ENCODE measurements around the gene SYNPO2. TPM values are rescaled to one million over a fixed set of nuclear protein-coding genes. Genes with fewer than 3 reads are reported as not detected.

SYNPO2 gene
- total RNA-seq, 2 experiments from 2014 or later, result 0.13 to 0.18 TPM

DNA sequence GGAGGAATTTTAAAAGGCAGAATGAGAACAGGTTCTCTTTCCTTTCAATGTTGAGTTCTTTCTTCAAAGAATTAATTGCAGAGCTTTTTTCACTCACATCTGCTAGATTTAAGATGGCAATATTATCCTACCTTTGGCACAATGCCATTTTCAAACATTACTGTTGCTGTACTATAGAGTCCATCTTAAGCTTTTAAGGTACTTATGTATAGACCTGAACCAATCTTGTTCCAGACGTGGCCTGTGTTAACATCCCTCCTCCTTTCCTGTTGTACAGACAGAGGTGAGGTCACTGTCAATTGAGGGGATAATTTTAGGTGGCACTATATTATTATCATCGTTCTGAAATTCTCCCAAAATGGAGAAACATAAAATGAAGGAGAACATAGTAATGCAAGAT, 194.0 kb downstream of the SYNPO2 start:
- no peak overlapping the region for H3K27ac Mint-ChIP-seq
- no peaks in the 10 kb centered on the region for H3K36me3 Mint-ChIP-seq (ENCODE audit: low read depth)
- no peaks in the 10 kb centered on the region for H3K9me3 Mint-ChIP-seq
- DNase-seq (no peak), ATAC-seq (no peak)
- CTCF ChIA-PET, result interaction anchor here (1.1 kb wide), 1 partner anchor 9 kb away, joined by 3 read pairs; no protein-coding TSS in a partner anchor
- no peak overlapping the region for H3K4me3 Mint-ChIP-seq
- intact Hi-C loops (cut with micrococcal nuclease), result no loop called here
- no peaks in the 10 kb centered on the region for H3K4me1 Mint-ChIP-seq (ENCODE audit: low read depth)
- TF ChIP-seq, protein P1, sequence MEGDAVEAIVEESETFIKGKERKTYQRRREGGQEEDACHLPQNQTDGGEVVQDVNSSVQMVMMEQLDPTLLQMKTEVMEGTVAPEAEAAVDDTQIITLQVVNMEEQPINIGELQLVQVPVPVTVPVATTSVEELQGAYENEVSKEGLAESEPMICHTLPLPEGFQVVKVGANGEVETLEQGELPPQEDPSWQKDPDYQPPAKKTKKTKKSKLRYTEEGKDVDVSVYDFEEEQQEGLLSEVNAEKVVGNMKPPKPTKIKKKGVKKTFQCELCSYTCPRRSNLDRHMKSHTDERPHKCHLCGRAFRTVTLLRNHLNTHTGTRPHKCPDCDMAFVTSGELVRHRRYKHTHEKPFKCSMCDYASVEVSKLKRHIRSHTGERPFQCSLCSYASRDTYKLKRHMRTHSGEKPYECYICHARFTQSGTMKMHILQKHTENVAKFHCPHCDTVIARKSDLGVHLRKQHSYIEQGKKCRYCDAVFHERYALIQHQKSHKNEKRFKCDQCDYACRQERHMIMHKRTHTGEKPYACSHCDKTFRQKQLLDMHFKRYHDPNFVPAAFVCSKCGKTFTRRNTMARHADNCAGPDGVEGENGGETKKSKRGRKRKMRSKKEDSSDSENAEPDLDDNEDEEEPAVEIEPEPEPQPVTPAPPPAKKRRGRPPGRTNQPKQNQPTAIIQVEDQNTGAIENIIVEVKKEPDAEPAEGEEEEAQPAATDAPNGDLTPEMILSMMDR (IDR thresholded peaks at IDR 0.05), result no peak
- H3K27me3 Mint-ChIP-seq, result peaks cover 3% of the 10 kb centered on the region
- POLR2A ChIA-PET, result no interaction called here

DNA sequence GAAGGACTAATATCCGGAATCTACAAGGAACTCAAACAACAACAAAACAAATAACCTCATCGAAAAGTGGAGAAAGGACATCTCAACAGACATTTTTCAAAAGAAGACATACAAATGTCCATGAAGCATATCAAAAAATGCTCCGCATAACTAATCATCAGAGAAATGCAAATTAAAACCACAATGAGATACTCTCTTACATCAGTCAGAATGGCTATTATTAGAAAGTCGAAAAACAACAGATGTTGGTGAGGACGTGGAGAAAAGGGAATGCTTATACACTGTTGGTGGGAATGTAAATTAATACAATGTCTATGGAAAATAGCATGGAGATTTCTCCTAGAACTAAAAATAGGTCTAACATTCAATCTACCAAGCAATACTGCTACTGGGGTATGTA, 195.9 kb downstream of the SYNPO2 start:
- Mint-ChIP-seq H3K27me3 (peaks cover 3% of the 10 kb centered on the region), H3K9me3 (peaks cover under 1% of the 10 kb centered on the region), H3K4me1 (ENCODE audit: low read depth) (no peaks in the 10 kb centered on the region), H3K4me3 (no peak overlapping the region), H3K36me3 (ENCODE audit: low read depth) (no peaks in the 10 kb centered on the region), H3K27ac (no peak overlapping the region)
- ChIA-PET POLR2A (no interaction called here), CTCF (no interaction called here)
- no peak for ATAC-seq
- intact Hi-C loops (cut with micrococcal nuclease), result no loop called here
- TF ChIP-seq, protein P1 (IDR thresholded peaks at IDR 0.05), result no peak
- DNase-seq, result no peak

DNA sequence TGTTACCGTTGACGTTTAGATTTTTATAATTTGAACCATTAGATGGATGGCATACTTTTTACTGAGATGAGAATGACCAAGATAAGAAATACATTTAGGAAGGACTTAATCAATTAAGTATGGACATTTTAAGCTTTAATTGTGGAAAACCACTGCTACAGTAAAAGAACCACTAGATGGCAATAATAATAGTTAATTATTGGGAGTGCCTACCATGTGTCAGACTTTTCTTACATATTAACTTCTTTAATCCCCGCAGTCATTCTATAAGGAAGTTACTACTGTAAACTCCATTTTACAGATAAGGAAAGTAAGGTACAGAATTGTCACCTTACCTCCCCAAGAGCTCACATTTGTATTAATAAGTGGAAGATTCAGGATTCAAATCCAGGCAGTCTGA, 198.5 kb downstream of the SYNPO2 start:
- CTCF ChIA-PET, result interaction anchor here (1.3 to 1.4 kb wide), 2 partner anchors 46 to 103 kb away, joined by 6 read pairs; no protein-coding TSS in a partner anchor

DNA sequence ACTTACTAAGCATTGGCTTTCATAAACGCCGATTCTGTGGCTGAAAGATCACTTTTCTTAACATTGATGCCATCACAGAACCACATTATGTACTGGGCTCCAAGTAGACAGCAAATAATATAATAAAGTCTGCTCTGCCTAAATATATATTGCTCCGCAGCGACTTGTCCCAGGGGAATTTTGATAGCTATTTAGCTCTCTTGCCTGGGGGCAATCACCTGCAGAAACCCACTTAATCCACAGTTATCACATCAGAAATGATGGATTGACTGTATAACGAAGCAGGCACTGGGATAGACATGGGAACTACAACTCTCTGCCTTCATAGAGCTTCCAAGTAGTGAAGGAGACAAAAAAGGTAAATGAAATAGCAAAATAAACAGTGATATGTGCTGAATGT, 199.0 kb downstream of the SYNPO2 start:
- POLR2A ChIA-PET, result no interaction called here

More for the DNA sequence above, 198.5 kb downstream of the SYNPO2 start:
- ATAC-seq, result no peak
- TF ChIP-seq, protein P1 (IDR thresholded peaks at IDR 0.05), result no peak
- POLR2A ChIA-PET, result no interaction called here
- DNase-seq, result no peak
- Mint-ChIP-seq H3K27ac (no peak overlapping the region), H3K36me3 (ENCODE audit: low read depth) (no peaks in the 10 kb centered on the region), H3K27me3 (no peaks in the 10 kb centered on the region), H3K4me1 (ENCODE audit: low read depth) (no peaks in the 10 kb centered on the region), H3K9me3 (peaks cover 2% of the 10 kb centered on the region), H3K4me3 (no peak overlapping the region)
- intact Hi-C loops (cut with micrococcal nuclease), result no loop called here

DNA sequence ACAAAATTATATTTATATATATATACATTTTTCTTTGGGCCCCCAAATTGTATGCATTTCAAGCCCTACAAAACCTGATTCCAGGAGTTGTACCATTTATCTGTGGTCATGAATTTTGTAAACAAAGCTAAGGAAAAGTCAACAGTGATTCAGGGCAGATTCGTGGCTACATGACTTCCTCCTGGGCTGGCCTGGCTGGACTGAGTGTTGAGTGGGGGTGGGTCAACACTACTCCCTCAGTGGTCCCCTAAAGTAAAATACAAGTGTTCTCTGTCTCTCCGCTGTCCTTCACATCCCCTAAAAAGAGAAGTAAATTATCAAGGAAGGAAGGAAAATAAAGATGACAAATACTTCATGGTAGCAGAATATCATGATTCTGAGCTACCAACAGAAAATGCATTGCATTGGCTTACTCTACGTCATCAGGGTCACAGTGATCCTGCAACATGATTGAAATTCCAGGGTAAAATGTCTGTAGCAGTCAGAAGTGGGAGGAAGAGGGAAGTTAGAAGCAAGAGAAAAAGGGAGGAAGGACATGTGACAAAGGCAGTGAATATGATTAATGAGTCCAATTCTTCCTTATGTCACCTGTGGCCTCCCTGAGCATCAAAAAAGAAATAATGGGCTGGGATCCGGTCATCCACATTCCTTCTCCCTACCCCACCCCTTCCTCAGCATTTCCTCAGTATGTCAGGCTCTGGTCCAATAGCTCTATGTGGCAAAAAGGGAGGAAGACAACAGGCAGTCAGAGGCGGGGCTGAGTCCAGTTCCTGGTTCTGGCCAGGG, 204.6 kb downstream of the SYNPO2 start:
- Mint-ChIP-seq H3K9me3 (peaks cover 2% of the 10 kb centered on the region), H3K4me1 (ENCODE audit: low read depth) (no peaks in the 10 kb centered on the region), H3K27me3 (peaks cover 3% of the 10 kb centered on the region), H3K27ac (no peak overlapping the region), H3K4me3 (no peak overlapping the region), H3K36me3 (ENCODE audit: low read depth) (no peaks in the 10 kb centered on the region)
- intact Hi-C loops (cut with micrococcal nuclease), result no loop called here
- ATAC-seq, result no peak
- no peak for DNase-seq
- POLR2A ChIA-PET, result no interaction called here
- CTCF ChIA-PET, result no interaction called here
- TF ChIP-seq, protein P1 (IDR thresholded peaks at IDR 0.05), result no peak

More for the DNA sequence above, 199.0 kb downstream of the SYNPO2 start:
- Mint-ChIP-seq H3K36me3 (ENCODE audit: low read depth) (no peaks in the 10 kb centered on the region), H3K4me1 (ENCODE audit: low read depth) (no peaks in the 10 kb centered on the region), H3K9me3 (peaks cover 2% of the 10 kb centered on the region), H3K27me3 (no peaks in the 10 kb centered on the region), H3K27ac (no peak overlapping the region), H3K4me3 (no peak overlapping the region)
- DNase-seq, result no peak
- intact Hi-C loops (cut with micrococcal nuclease), result no loop called here
- TF ChIP-seq, protein P1 (IDR thresholded peaks at IDR 0.05), result no peak
- CTCF ChIA-PET, result interaction anchor here (1.3 to 1.4 kb wide), 2 partner anchors 47 to 102 kb away, joined by 6 read pairs; no protein-coding TSS in a partner anchor
- no peak for ATAC-seq
